Heart left ventricle (tissue), 16 donors: Measurements from ENCODE around the gene DDX53. TPM values are rescaled to one million over a fixed set of nuclear protein-coding genes. Genes with fewer than 3 reads are reported as not detected.

ENCODE experiments used
- ATAC-seq, 4 donors: fragments of 200-7000 bp; cut with Tn5 transposase; one replicate each; pipeline ENCODE4 v1.9.1; 2020 to 2022; ENCODE audit warnings: moderate library complexity in 4 of 4, mild to moderate bottlenecking in 3 of 4, moderate number of reproducible peaks in 1 of 4
- DNase-seq, 5 donors: peaks; one replicate each; pipeline ENCODE4 v3.0.0-alpha.2; 2020
- H3K27ac ChIP-seq, 12 donors: fragments of 200-600 bp; sonication (generic) in 4 of 12; one replicate each; pipeline versions ENCODE4 v1.5.0 to v1.8.0; 2016 to 2022; ENCODE audit warnings: mild to moderate bottlenecking in 2 of 12
- H3K27me3 ChIP-seq, 9 donors: fragments of 200-600 bp; sonication (generic) in 2 of 9; one replicate each; pipeline versions ENCODE4 v1.5.1 to v1.8.0; 2016 to 2022; ENCODE audit warnings: mild to moderate bottlenecking in 3 of 9
- H3K36me3 ChIP-seq, 9 donors: fragments of 200-600 bp; sonication (generic) in 2 of 9; one replicate each; pipeline versions ENCODE4 v1.5.0 to v1.8.0; 2018 to 2022; ENCODE audit warnings: mild to moderate bottlenecking in 2 of 9
- H3K4me1 ChIP-seq, 12 donors: fragments of 200-600 bp; sonication (generic) in 4 of 12; one replicate each; pipeline versions ENCODE4 v1.5.0 to v1.8.0; 2016 to 2022; ENCODE audit warnings: mild to moderate bottlenecking in 3 of 12
- H3K4me3 ChIP-seq, 12 donors: fragments of 200-600 bp; sonication (generic) in 4 of 12; one replicate each; pipeline versions ENCODE4 v1.5.0 to v1.8.0; 2017 to 2022; ENCODE audit warnings: mild to moderate bottlenecking in 9 of 12, moderate library complexity in 4 of 12
- H3K9me3 ChIP-seq, 12 donors: fragments of 200-600 bp; sonication (generic) in 4 of 12; one replicate each; pipeline versions ENCODE4 v1.5.0 to v1.8.0; 2016 to 2022; ENCODE audit warnings: mild to moderate bottlenecking in 1 of 12
- CTCF ChIP-seq, 12 donors: fragments of 200-600 bp; sonication (generic) in 4 of 12; IDR thresholded peaks; one replicate each; pipeline versions ENCODE4 v1.5.0 to v1.8.0; 2018 to 2022; ENCODE audit warnings: antibody characterized with exemption in 12 of 12, mild to moderate bottlenecking in 5 of 12
- POLR2A ChIP-seq, 2 donors: fragments of 450-650 bp; IDR thresholded peaks; one replicate each; pipeline ENCODE4 v1.6.1; 2017; ENCODE audit warnings: antibody characterized with exemption in 2 of 2, mild to moderate bottlenecking in 2 of 2, moderate library complexity in 2 of 2
- WGBS, 4 donors: extraction: QIAGEN DNeasy Blood & Tissue Kit in 2 of 4; methylation state at CpG; one replicate each; pipeline versions ENCODE4 v1.1.5 to v1.1.7; 2013 to 2018; 5-methylcytosine and 5-hydroxymethylcytosine counted together
- intact Hi-C, 10 donors: fragments of 100-400 bp; cut with DNase I; formaldehyde crosslinking; loops; one replicate each; pipeline versions ENCODE4 v1.11.1 to v1.14.2; 2022
- long read RNA-seq, 3 donors: library from polyadenylated mRNA; unstranded; transcript quantifications; one replicate each; pipeline ENCODE4 v2.0.0, GENCODE V29; 2020 to 2021
- polyA plus RNA-seq, 2 donors: library from polyadenylated mRNA; stranded (reverse); fragments of 200-250 nt; gene quantifications; one replicate each; pipeline ENCODE4 v1.2.3, GENCODE V29; 2013
- total RNA-seq, 9 donors: library from RNA; depleted of rRNA in 2 of 9; stranded (reverse); fragments of >200 nt in 2 of 9; fragmentation: NEBNext Ultra II Directional in 3 of 9; extraction: Animal tissue kit (Norgen Biotek cat#: 25700) in 3 of 9; gene quantifications; one replicate each; pipeline versions ENCODE4 v1.1.0 to v1.2.4, GENCODE V29; 2016 to 2023
- donor health status: ischemic (EF 13 %, LVEDD 7.1; RV severe dilation, severe dysfunction).
- donor health status: healthy with polysubstance abuse.
- donor health status: DM: no; HTN: yes; CAD: no.
- donor health status: DM: no; HTN: no; CAD: no.
- donor health status: ischemic (EF 25% LVEDD 6.9; RV normal size, moderate dysfunction).
- donor health status: ischemic (EF 25% LVEDD 5.7; RV mildly dilated, moderate dysfunction).
- donor health status: healthy.
- donor health status: DM: yes; HTN: yes; CAD: no.
- donor health status: ischemic (EF 35%, LVEDD 5.7; RV mildly dilated, moderate dysfunction).
- donor health status: nonischemic (EF 11% LVEDD 7.7; RV severe dilation, severe dysfunction).
- donor health status: DM: yes; HTN: yes; CAD: no.
- donor health status: PGD.
- donor health status: ischemic (EF 29% LVEDD 5.4; RV normal size, mild dysfunction).
- donor health status: nonischemic (EF 23%, LVEDD 6.1; RV moderate dilation, normal function).

DDX53 gene
- total RNA-seq (not detected), polyA plus RNA-seq (not detected)
- long read RNA-seq, donor 1: 0 reads
- long read RNA-seq, donor 2: 0 reads
- long read RNA-seq, donor 3: 0 reads

GRCh38 chrX:22999696-23000223, at the start of gene DDX53:
DDX53 (plus strand) TSS chrX:22999960; CDS start chrX:23000058, 98 bp downstream.
- no peaks in the 10 kb centered on the region for H3K9me3 ChIP-seq
- WGBS, 4 donors: 82 to 97% (median 93%) methylated on average over 23 of the region's 23 CpGs
- DNase-seq: no peak
- no peak within 1 kb of the TSS for H3K4me3 ChIP-seq
- TF ChIP-seq CTCF (IDR thresholded peaks at IDR 0.05) (no peak), POLR2A (IDR thresholded peaks at IDR 0.05) (no peak)
- intact Hi-C loops: no loop called here
- no peaks in the 10 kb centered on the region for H3K36me3 ChIP-seq
- H3K27ac ChIP-seq: no peak within 1 kb of the TSS
- H3K27me3 ChIP-seq: peaks cover 0 to 3% (median 0%) of the 10 kb centered on the region in 9 donors
- no peak for ATAC-seq
- H3K4me1 ChIP-seq: no peaks in the 10 kb centered on the region

- no peak for DNase-seq
- Histone ChIP-seq H3K36me3 (no peaks in the 10 kb centered on the region), H3K27ac (no peak overlapping the region), H3K27me3 (no peaks in the 10 kb centered on the region), H3K4me3 (no peak overlapping the region), H3K9me3 (no peaks in the 10 kb centered on the region), H3K4me1 (peaks cover 0 to 6% (median 0%) of the 10 kb centered on the region in 12 donors)
- 68 to 72% (median 69%) methylated on average over 5 of the region's 5 CpGs for WGBS, 4 donors
- TF ChIP-seq CTCF (IDR thresholded peaks at IDR 0.05) (no peak), POLR2A (IDR thresholded peaks at IDR 0.05) (no peak)
- intact Hi-C loops: no loop called here
- ATAC-seq: peak in 1 of 4 donors; percentile 34
Observed at GRCh38 chrX:22950269-22951266, 49.2 kb upstream of the DDX53 start.

- no peak overlapping the region for H3K4me3 ChIP-seq
- 22 to 42% (median 33%) methylated on average over 6 of the region's 6 CpGs for WGBS, 4 donors
- TF ChIP-seq POLR2A (IDR thresholded peaks at IDR 0.05) (no peak), CTCF (IDR thresholded peaks at IDR 0.05) (no peak)
- no peaks in the 10 kb centered on the region for H3K36me3 ChIP-seq
- intact Hi-C loops: no loop called here
- H3K27me3 ChIP-seq: no peaks in the 10 kb centered on the region
- H3K27ac ChIP-seq: no peak overlapping the region
- peaks cover 0 to 6% (median 0%) of the 10 kb centered on the region in 12 donors for H3K4me1 ChIP-seq
- no peaks in the 10 kb centered on the region for H3K9me3 ChIP-seq
- ATAC-seq: no peak
- DNase-seq: no peak
Observed at GRCh38 chrX:22952010-22952409, 47.8 kb upstream of the DDX53 start.

GRCh38 chrX:22958250-22958649, 41.5 kb upstream of the DDX53 start:
- no peak for DNase-seq
- Histone ChIP-seq H3K27me3 (no peaks in the 10 kb centered on the region), H3K27ac (peak overlapping the region in 2 of 12 donors; percentile 49 to 80), H3K4me1 (no peaks in the 10 kb centered on the region), H3K9me3 (no peaks in the 10 kb centered on the region), H3K36me3 (no peaks in the 10 kb centered on the region), H3K4me3 (no peak overlapping the region)
- no peak for ATAC-seq
- no peak for TF ChIP-seq CTCF (IDR thresholded peaks at IDR 0.05)
- no peak for TF ChIP-seq POLR2A (IDR thresholded peaks at IDR 0.05)
- intact Hi-C loops: no loop called here
- 95 to 97% (median 97%) methylated on average over 2 of the region's 2 CpGs for WGBS, 4 donors
